ENCODE data around the gene SPATA17. TPM values are rescaled to one million over a fixed set of nuclear protein-coding genes. Genes with fewer than 3 reads are reported as not detected.

SPATA17 gene
- total and polyA plus RNA-seq, 2 donors (not counting 3 experiments of a cell fraction or from before 2014, with no cell fraction given): not detected

DNA sequence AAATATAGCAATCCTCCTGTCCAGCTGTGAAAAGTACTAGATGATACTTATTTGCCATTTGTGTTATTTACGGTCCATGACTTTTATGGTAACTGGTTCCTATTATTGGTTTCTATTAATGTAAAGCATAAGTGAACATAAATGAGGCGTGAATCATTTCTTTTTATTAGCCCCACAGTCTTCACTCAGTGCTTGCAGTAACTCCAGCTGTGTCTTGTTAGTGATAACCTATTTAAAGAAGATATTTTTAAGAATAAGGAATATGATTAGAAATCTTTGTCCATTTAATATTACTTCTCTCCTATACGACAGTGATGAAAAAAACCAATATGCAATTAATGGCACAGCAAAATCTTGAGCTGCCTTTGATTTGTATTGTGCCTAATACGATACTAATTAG lies 149.9 kb downstream of the SPATA17 start:
- H3K4me3 ChIP-seq (replicated peaks in 1 of 3; ENCODE audit: insufficient read depth in 1 of 3, low read depth in 1 of 3, low read length in 3 of 3): no peak overlapping the region
- H3K9me1 ChIP-seq (replicated peaks; ENCODE audit: control insufficient read depth, extremely low read depth, insufficient read depth, low read length): no peaks in the 10 kb centered on the region
- H3K79me2 ChIP-seq (ENCODE audit: control insufficient read depth, insufficient read depth, low read length): no peaks in the 10 kb centered on the region
- no peak overlapping the region for H2AFZ ChIP-seq (ENCODE audit: low read depth, low read length)
- BruUV-seq (replicated peaks): no TSS peak
- no peaks in the 10 kb centered on the region for H3K27me3 ChIP-seq (ENCODE audit: control insufficient read depth in 2 of 2, insufficient read depth in 2 of 2, low read length in 2 of 2)
- no peaks in the 10 kb centered on the region for H4K20me1 ChIP-seq (replicated peaks; ENCODE audit: control insufficient read depth, extremely low read depth, insufficient read depth, low read length)
- no peaks in the 10 kb centered on the region for H3K9me3 ChIP-seq (replicated peaks; ENCODE audit: control insufficient read depth, insufficient read depth, low read length)
- no peaks in the 10 kb centered on the region for H3K36me3 ChIP-seq (ENCODE audit: control insufficient read depth in 2 of 2, extremely low read depth in 1 of 2, insufficient read depth in 2 of 2, low read length in 2 of 2)
- no peak overlapping the region for H3K4me2 ChIP-seq (ENCODE audit: insufficient read depth, low read length)
- ChIA-PET CTCF (no interaction called here), POLR2A (no interaction called here)
- no peak overlapping the region for H3K9ac ChIP-seq (replicated peaks; ENCODE audit: extremely low read depth, insufficient read depth, low read length)
- TF ChIP-seq GATA2 (IDR thresholded peaks at IDR 0.05; ENCODE audit: insufficient read depth, insufficient read length, low read depth, low read length) (no peak), POLR2AphosphoS5 (IDR thresholded peaks at IDR 0.05; ENCODE audit: insufficient read depth, low read depth, low read length) (no peak), EZH2 (IDR thresholded peaks at IDR 0.05; ENCODE audit: borderline replicate concordance, low read depth, low read length, severe bottlenecking) (no peak), FOS (IDR thresholded peaks at IDR 0.05; ENCODE audit: borderline replicate concordance, insufficient read depth, low read length) (no peak), POLR2A (IDR thresholded peaks at IDR 0.05; ENCODE audit: low read depth, low read length) (no peak), MYC (IDR thresholded peaks at IDR 0.05; ENCODE audit: low read depth, low read length) (no peak), JUN (IDR thresholded peaks at IDR 0.05; ENCODE audit: borderline replicate concordance, insufficient read depth, insufficient read length, low read depth) (no peak)
- TF ChIP-seq, protein P1, sequence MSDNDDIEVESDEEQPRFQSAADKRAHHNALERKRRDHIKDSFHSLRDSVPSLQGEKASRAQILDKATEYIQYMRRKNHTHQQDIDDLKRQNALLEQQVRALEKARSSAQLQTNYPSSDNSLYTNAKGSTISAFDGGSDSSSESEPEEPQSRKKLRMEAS (IDR thresholded peaks at IDR 0.05; ENCODE audit: insufficient read depth, insufficient read length): no peak
- TF ChIP-seq, protein P2, sequence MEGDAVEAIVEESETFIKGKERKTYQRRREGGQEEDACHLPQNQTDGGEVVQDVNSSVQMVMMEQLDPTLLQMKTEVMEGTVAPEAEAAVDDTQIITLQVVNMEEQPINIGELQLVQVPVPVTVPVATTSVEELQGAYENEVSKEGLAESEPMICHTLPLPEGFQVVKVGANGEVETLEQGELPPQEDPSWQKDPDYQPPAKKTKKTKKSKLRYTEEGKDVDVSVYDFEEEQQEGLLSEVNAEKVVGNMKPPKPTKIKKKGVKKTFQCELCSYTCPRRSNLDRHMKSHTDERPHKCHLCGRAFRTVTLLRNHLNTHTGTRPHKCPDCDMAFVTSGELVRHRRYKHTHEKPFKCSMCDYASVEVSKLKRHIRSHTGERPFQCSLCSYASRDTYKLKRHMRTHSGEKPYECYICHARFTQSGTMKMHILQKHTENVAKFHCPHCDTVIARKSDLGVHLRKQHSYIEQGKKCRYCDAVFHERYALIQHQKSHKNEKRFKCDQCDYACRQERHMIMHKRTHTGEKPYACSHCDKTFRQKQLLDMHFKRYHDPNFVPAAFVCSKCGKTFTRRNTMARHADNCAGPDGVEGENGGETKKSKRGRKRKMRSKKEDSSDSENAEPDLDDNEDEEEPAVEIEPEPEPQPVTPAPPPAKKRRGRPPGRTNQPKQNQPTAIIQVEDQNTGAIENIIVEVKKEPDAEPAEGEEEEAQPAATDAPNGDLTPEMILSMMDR (IDR thresholded peaks at IDR 0.05; ENCODE audit: extremely low read depth in 1 of 2, insufficient read depth in 1 of 2, low read depth in 1 of 2, low read length in 2 of 2): no peak
- H3K27ac ChIP-seq (ENCODE audit: insufficient read depth, low read depth, low read length): no peak overlapping the region
- intact Hi-C loops (cut with micrococcal nuclease): no loop called here
- FAIRE-seq (no peak), DNase-seq (ENCODE audit: low read depth, low spot score) (no peak)
- dilution Hi-C loops (cut with MboI; ENCODE audit: extremely low pct_ligation_motif_present, low sequenced_read_pairs): no loop called here
- no peaks in the 10 kb centered on the region for H3K4me1 ChIP-seq (ENCODE audit: control insufficient read depth, extremely low read depth, insufficient read depth, low read length)
